IMR-90 (cell line): Measurements from ENCODE around the gene CD180. TPM values are rescaled to one million over a fixed set of nuclear protein-coding genes. Genes with fewer than 3 reads are reported as not detected.
A peak's percentile ranks its signal among the peaks of the same experiment; 100 is the strongest.

Experiments
- ATAC-seq: fragments of 200-7000 bp; cut with Tn5 transposase; 2 replicates; pipeline ENCODE4 v1.9.1; 2020; ENCODE audit warnings: low read depth, mild to moderate bottlenecking, moderate library complexity
- BruUV-seq: library from RNA; stranded (reverse); fragments of 400-500 nt; replicated peaks from 2 replicates; lab custom pipeline; 2021; lab: Mats Ljungman, UMichigan
- CTCF ChIA-PET: fragments of 300-600 bp; formaldehyde crosslinking; extraction: SDS; loops from one replicate; lab custom pipeline; 2021; ENCODE audit warnings: antibody characterized with exemption; lab: Yijun Ruan, JAX
- POLR2A ChIA-PET: fragments of 300-600 bp; sonication (Branson Sonifier 250); formaldehyde crosslinking; loops from one replicate; lab custom pipeline; 2022; ENCODE audit warnings: antibody characterized with exemption; ENCODE audit not compliant: unreplicated experiment; lab: Charles Lee
- DNase-seq: peaks from one replicate; pipeline ENCODE4 v3.0.0; 2013
- H2AFZ ChIP-seq: replicated peaks from 2 replicates; pipeline ENCODE3; 2013; ENCODE audit warnings: low read length, mild to moderate bottlenecking; ENCODE audit not compliant: poor library complexity
- H2AK5ac ChIP-seq: 2 replicates; pipeline ENCODE4 v1.6.1; 2013; ENCODE audit warnings: low read depth, low read length, inconsistent platforms
- H2AK9ac ChIP-seq: replicated peaks from 2 replicates; pipeline ENCODE3; 2013; ENCODE audit warnings: mild to moderate bottlenecking, low read depth, low read length, moderate library complexity; ENCODE audit not compliant: poor library complexity
- H2BK120ac ChIP-seq: 2 replicates; pipeline ENCODE4 v1.6.1; 2013; ENCODE audit warnings: low read depth, low read length, inconsistent platforms
- H2BK15ac ChIP-seq: 3 replicates; pipeline ENCODE4 v1.6.1; 2013; ENCODE audit warnings: low read depth, low read length, inconsistent platforms
- H2BK20ac ChIP-seq: 2 replicates; pipeline ENCODE4 v1.6.1; 2013; ENCODE audit warnings: low read depth, mild to moderate bottlenecking, inconsistent platforms, low read length, moderate library complexity
- H2BK5ac ChIP-seq: 2 replicates; pipeline ENCODE4 v1.6.1; 2013; ENCODE audit warnings: mild to moderate bottlenecking, low read depth, low read length, inconsistent platforms; ENCODE audit not compliant: poor library complexity, severe bottlenecking
- H3K14ac ChIP-seq: replicated peaks from 2 replicates; pipeline ENCODE4 v1.6.1; 2013; ENCODE audit warnings: low read depth, low read length, inconsistent platforms
- H3K18ac ChIP-seq: 2 replicates; pipeline ENCODE4 v1.6.1; 2013; ENCODE audit warnings: low read depth, low read length, control low read depth
- H3K23ac ChIP-seq: 2 replicates; pipeline ENCODE4 v1.6.1; 2013; ENCODE audit warnings: low read depth, low read length, inconsistent platforms
- H3K27ac ChIP-seq: 2 replicates; pipeline ENCODE4 v1.5.1; 2013; ENCODE audit warnings: mild to moderate bottlenecking, control low read depth, low read length; ENCODE audit not compliant: insufficient read depth
- H3K27me3 ChIP-seq: 2 replicates; pipeline ENCODE4 v1.6.1; 2013; ENCODE audit warnings: low read length; ENCODE audit not compliant: control insufficient read depth, insufficient read depth
- H3K36me3 ChIP-seq: 2 replicates; pipeline ENCODE4 v1.6.1; 2013; ENCODE audit warnings: low read length, mixed read lengths; ENCODE audit not compliant: control insufficient read depth, insufficient read depth
- H3K4ac ChIP-seq: 2 replicates; pipeline ENCODE4 v1.6.1; 2013; ENCODE audit warnings: low read depth, low read length, inconsistent platforms
- H3K4me1 ChIP-seq: 2 replicates; pipeline ENCODE4 v1.6.1; 2013; ENCODE audit warnings: low read length, mixed read lengths; ENCODE audit not compliant: control insufficient read depth, insufficient read depth
- H3K4me2 ChIP-seq: 2 replicates; pipeline ENCODE4 v1.6.1; 2013; ENCODE audit warnings: low read depth, mild to moderate bottlenecking, control low read depth, low read length, moderate library complexity
- H3K4me3 ChIP-seq: 2 replicates; pipeline ENCODE4 v1.5.1; 2013; ENCODE audit warnings: low read depth, mild to moderate bottlenecking, control low read depth, low read length, moderate library complexity; ENCODE audit not compliant: insufficient read depth
- H3K56ac ChIP-seq: 2 replicates; pipeline ENCODE4 v1.6.1; 2013; ENCODE audit warnings: low read length, inconsistent platforms; ENCODE audit not compliant: insufficient read depth; ENCODE audit errors: extremely low read depth
- H3K79me1 ChIP-seq, 2 experiments: 2 replicates each; pipeline ENCODE4 v1.6.1; 2013; ENCODE audit warnings: low read length in 2 of 2, inconsistent platforms in 1 of 2, low read depth in 1 of 2
- H3K9ac ChIP-seq: 2 replicates; pipeline ENCODE4 v1.6.1; 2013; ENCODE audit warnings: low read depth, low read length, control low read depth
- H3K9me1 ChIP-seq: 2 replicates; pipeline ENCODE4 v1.6.1; 2013; ENCODE audit warnings: low read length, inconsistent platforms; ENCODE audit not compliant: insufficient read depth
- H3K9me3 ChIP-seq: 2 replicates; pipeline ENCODE4 v1.6.1; 2013; ENCODE audit warnings: low read length; ENCODE audit not compliant: control insufficient read depth, insufficient read depth
- H4K20me1 ChIP-seq: 2 replicates; pipeline ENCODE4 v1.6.1; 2013; ENCODE audit warnings: low read length, inconsistent platforms; ENCODE audit not compliant: insufficient read depth
- H4K5ac ChIP-seq: 2 replicates; pipeline ENCODE4 v1.6.1; 2013; ENCODE audit warnings: mild to moderate bottlenecking, low read depth, low read length, control low read depth
- H4K8ac ChIP-seq, 2 experiments: 2 replicates each; pipeline ENCODE4 v1.6.1; 2013; ENCODE audit warnings: low read depth in 2 of 2, low read length in 2 of 2, control low read depth in 1 of 2, inconsistent platforms in 1 of 2
- H4K91ac ChIP-seq: 2 replicates; pipeline ENCODE4 v1.6.1; 2013; ENCODE audit warnings: low read depth, low read length, inconsistent platforms; ENCODE audit not compliant: insufficient read depth
- CHD1 ChIP-seq: IDR thresholded peaks from 2 replicates; pipeline ENCODE4 v1.6.1; 2012; ENCODE audit warnings: low read depth, low read length, improper control_type of control experiment
- FOS ChIP-seq: fragments of 150-350 bp; IDR thresholded peaks from 2 replicates; pipeline ENCODE4 v1.6.1; 2016; ENCODE audit warnings: low read depth, low read length
- MAFK ChIP-seq: IDR thresholded peaks from 2 replicates; pipeline ENCODE4 v1.6.1; 2012; ENCODE audit warnings: low read depth, low read length, improper control_type of control experiment
- NFE2L2 ChIP-seq: fragments of 150-350 bp; IDR thresholded peaks from 2 replicates; pipeline ENCODE4 v1.6.1; 2016; ENCODE audit warnings: low read depth, mild to moderate bottlenecking, low read length
- RCOR1 ChIP-seq: IDR thresholded peaks from 2 replicates; pipeline ENCODE4 v1.6.1; 2012; ENCODE audit warnings: mild to moderate bottlenecking, low read length, improper control_type of control experiment; ENCODE audit not compliant: insufficient replicate concordance
- SMC3 ChIP-seq: fragments of 150-350 bp; IDR thresholded peaks from 2 replicates; pipeline ENCODE4 v1.6.1; 2016; ENCODE audit warnings: low read depth, mild to moderate bottlenecking, antibody characterized with exemption, low read length, moderate library complexity
- WGBS, 2 experiments: methylation state at CpG; one replicate each; pipeline versions ENCODE4 v1.1.5 to v1.1.7; 2013; ENCODE audit warnings: missing lambda C conversion rate in 2 of 2; ENCODE audit not compliant: insufficient read length in 1 of 2; ENCODE audit errors: extremely low coverage in 2 of 2; 5-methylcytosine and 5-hydroxymethylcytosine counted together
- dilution Hi-C: fragments of 300-500 bp; cut with HindIII; formaldehyde crosslinking; loops from one replicate; pipeline ENCODE4 v1.14.3; 2018; ENCODE audit warnings: low sequenced_read_pairs; ENCODE audit not compliant: unreplicated experiment
- in situ Hi-C: fragments of 300-500 bp; cut with MboI; formaldehyde crosslinking; loops from 3 replicates; pipeline ENCODE4 v1.14.3; 2019; ENCODE audit warnings: low sequenced_read_pairs, inconsistent platforms, mixed read lengths
- intact Hi-C: fragments of 100-400 bp; cut with micrococcal nuclease; formaldehyde crosslinking; loops from 2 replicates; pipeline ENCODE4 v1.10.0; 2022
- polyA plus RNA-seq, 3 experiments: library from polyadenylated mRNA; depleted of rRNA; stranded (reverse); fragments of >200 nt; gene quantifications; 2 replicates each; pipeline ENCODE4 v1.2.3, GENCODE V29; 2012; ENCODE audit warnings: low replicate concordance in 1 of 3
- total RNA-seq: library from RNA; depleted of rRNA; stranded (reverse); fragments of >200 nt; gene quantifications from 2 replicates; pipeline ENCODE4 v1.2.3, GENCODE V29; 2012

CD180 gene
- total and polyA plus RNA-seq, 2 of the 4 experiments (the other 2 are of a cell fraction) = not detected

GRCh38 chr5:67235399-67236110, 39.0 kb upstream of the CD180 start (continued):
- TF ChIP-seq RCOR1 = no peak
- TF ChIP-seq FOS = no peak

- Histone ChIP-seq H2BK5ac (no peak overlapping the region), H2AK5ac (no peak overlapping the region), H3K4me2 (peak overlapping the region; percentile 79), H3K79me1 (no peaks in the 10 kb centered on the region), H3K4ac (peak overlapping the region; percentile 67), H2AK9ac (peak overlapping the region; percentile 20), H3K27me3 (no peaks in the 10 kb centered on the region), H2BK20ac (peak overlapping the region; percentile 5; the same call in 1 of the 2 replicates), H3K9me1 (peaks cover 4% of the 10 kb centered on the region; the same call in 1 of the 2 replicates), H3K9me3 (no peaks in the 10 kb centered on the region), H3K4me1 (peaks cover 3% of the 10 kb centered on the region; the same call in 1 of the 2 replicates), H3K36me3 (no peaks in the 10 kb centered on the region), H3K27ac (peak overlapping the region; percentile 22; the same call in 1 of the 2 replicates), H3K9ac (no peak overlapping the region), H2BK120ac (peak overlapping the region; percentile 66), H2AFZ (peak overlapping the region; percentile 81), H3K56ac (peak overlapping the region; percentile 27; the same call in 1 of the 2 replicates), H4K20me1 (no peaks in the 10 kb centered on the region), H3K4me3 (peak overlapping the region; percentile 10; the same call in 1 of the 2 replicates), H4K5ac (no peak overlapping the region; the same call in 1 of the 2 replicates), H3K14ac (peak overlapping the region; percentile 34; the same call in 1 of the 2 replicates), H4K91ac (peak overlapping the region; percentile 41), H4K8ac (peak overlapping the region in 1 of 2 experiments; percentile 44; a peak in 1 of 4 replicates), H3K23ac (peak overlapping the region; percentile 11), H2BK15ac (no peak overlapping the region; the same call in 2 of the 3 replicates), H3K18ac (0 out of 2 replicates have a peak overlapping the region, but pooled peaks have one; percentile 8)
- ChIA-PET CTCF (no interaction called here), POLR2A (no interaction called here)
- WGBS, 2 experiments = 0% methylated on average over 1 of the region's 10 CpGs; no CpG with 5 or more reads in 1 of the 2 experiments
- ATAC-seq (peak; percentile 75), DNase-seq (peak; percentile 76)
- BruUV-seq = no TSS peak
- intact Hi-C loops (no loop called here), in situ Hi-C loops (loop anchor here (25.0 kb wide), 1 partner anchor 578 kb away; no protein-coding TSS in a partner anchor), dilution Hi-C loops (no loop called here)
- TF ChIP-seq CHD1 (no peak), SMC3 (no peak), MAFK (no peak), NFE2L2 (peak; percentile 55; the same call in 1 of the 2 replicates)
These were observed 38.1 kb upstream of the CD180 start for GRCh38 chr5:67234671-67235176.
